Gastroesophageal sphincter (tissue), 4 donors: ENCODE results near the gene CDH15. TPM values are rescaled to one million over a fixed set of nuclear protein-coding genes. Genes with fewer than 3 reads are reported as not detected.

Experiments
- ATAC-seq: fragments of 150-250 bp; one replicate; pipeline ENCODE4 v1.9.1; 2016; ENCODE audit warnings: mild to moderate bottlenecking, moderate library complexity
- H3K27ac ChIP-seq, 4 donors: fragments of 200-600 bp; sonication (generic) in 3 of 4; 1 replicate in 3 of 4; 2 replicates in 1 of 4; pipeline ENCODE4 v1.5.1; 2016 to 2019
- H3K27me3 ChIP-seq: fragments of 200-600 bp; sonication (generic); one replicate; pipeline ENCODE4 v1.5.1; 2019
- H3K36me3 ChIP-seq, 2 donors: fragments of 200-600 bp; sonication (generic); one replicate each; pipeline ENCODE4 v1.5.1; 2019; ENCODE audit warnings: control low read depth in 1 of 2
- H3K4me1 ChIP-seq, 3 donors: fragments of 200-600 bp; sonication (generic); 1 replicate in 2 of 3; 2 replicates in 1 of 3; pipeline ENCODE4 v1.5.1; 2016 to 2019; ENCODE audit warnings: control low read depth in 2 of 3
- H3K4me3 ChIP-seq, 2 donors: fragments of 200-600 bp; sonication (generic); one replicate each; pipeline ENCODE4 v1.5.1; 2019; ENCODE audit warnings: mild to moderate bottlenecking in 1 of 2, moderate library complexity in 1 of 2
- H3K9me3 ChIP-seq, 3 donors: fragments of 200-600 bp; sonication (generic); one replicate each; pipeline ENCODE4 v1.5.1; 2017 to 2019; ENCODE audit warnings: control low read depth in 2 of 3
- CTCF ChIP-seq, 4 experiments: fragments of 200-600 bp in 2 of 4; fragments of 450-650 bp in 2 of 4; sonication (generic) in 1 of 4; IDR thresholded peaks; one replicate each; pipeline ENCODE4 v1.5.1; 2017 to 2019; ENCODE audit warnings: antibody characterized with exemption in 4 of 4, mild to moderate bottlenecking in 2 of 4, moderate library complexity in 2 of 4
- EP300 ChIP-seq: sonication (generic); formaldehyde crosslinking; IDR thresholded peaks from one replicate; pipeline ENCODE4 v1.6.1; 2017; ENCODE audit warnings: antibody characterized with exemption, mild to moderate bottlenecking
- POLR2A ChIP-seq, 2 donors: fragments of 450-650 bp; IDR thresholded peaks; one replicate each; pipeline ENCODE4 v1.6.1; 2017; ENCODE audit warnings: antibody characterized with exemption in 2 of 2, mild to moderate bottlenecking in 2 of 2, moderate library complexity in 1 of 2
- POLR2AphosphoS5 ChIP-seq: sonication (generic); formaldehyde crosslinking; IDR thresholded peaks from one replicate; pipeline ENCODE4 v1.6.1; 2017; ENCODE audit warnings: antibody characterized with exemption
- whole genome bisulfite sequencing, 2 donors: methylation state at CpG; one replicate each; pipeline ENCODE4 v1.1.5; 2018; ENCODE audit warnings: low coverage in 1 of 2; 5-methylcytosine and 5-hydroxymethylcytosine counted together
- total RNA-seq, 4 donors: library from RNA; depleted of rRNA; stranded (reverse); fragments of >200 nt; gene quantifications; one replicate each; pipeline ENCODE4 v1.1.0, GENCODE V29; 2016

Gene CDH15
- total RNA-seq, 4 donors from 2014 or later, result 0.15 to 1.1 (median 0.27) TPM; not detected in 1

- peak within 1 kb of the TSS; percentile 68 to 95 for H3K4me3 ChIP-seq
- no peaks in the 10 kb centered on the region for H3K27me3 ChIP-seq
- WGBS, 2 donors, result 0% methylated on average over 10 to 18 of the region's 91 CpGs
- peaks cover 2 to 43% (median 15%) of the 10 kb centered on the region in 3 donors for H3K4me1 ChIP-seq
- no peaks in the 10 kb centered on the region for H3K9me3 ChIP-seq
- TF ChIP-seq POLR2AphosphoS5, result peak; percentile 85
- TF ChIP-seq EP300, result no peak
- peak; percentile 72 to 75 for TF ChIP-seq POLR2A (IDR thresholded peaks at IDR 0.05)
- TF ChIP-seq CTCF (IDR thresholded peaks at IDR 0.05), result peak in 3 of 4 experiments; percentile 26 to 36 (median 33)
- peak within 1 kb of the TSS; percentile 86 to 97 (median 94) for H3K27ac ChIP-seq
- ATAC-seq, result peak; percentile 92
- H3K36me3 ChIP-seq, result peaks cover 0 to 32% of the 10 kb centered on the region in 2 donors
These were observed 46.0 kb downstream of the CDH15 start, which contains the start of gene ZNF778 for GRCh38 chr16:89217388-89218191. ZNF778 (plus strand) TSS chr16:89217703; CDS start chr16:89221128, 3,425 bp downstream.

DNA sequence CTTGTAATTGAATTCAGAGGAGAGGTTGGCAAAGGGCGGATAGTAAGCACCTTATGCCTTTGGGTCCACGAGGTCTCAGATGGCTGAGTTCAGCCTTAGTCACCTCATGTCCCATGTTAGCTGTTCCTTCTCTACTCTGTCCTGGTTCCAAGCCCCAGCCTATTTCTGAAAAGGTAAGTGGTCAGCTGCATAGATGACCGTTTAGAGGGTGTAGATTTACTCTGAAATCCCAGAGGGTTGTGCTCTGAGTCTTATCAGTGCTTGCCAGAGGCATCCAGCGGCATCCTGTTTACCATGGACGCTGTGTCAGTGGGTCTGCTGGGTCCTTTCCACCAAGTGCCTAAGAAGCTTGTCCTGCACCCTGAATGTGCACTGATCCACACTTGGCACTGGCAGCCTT, 47.8 kb downstream of the CDH15 start:
- peaks cover 2 to 43% (median 15%) of the 10 kb centered on the region in 3 donors for H3K4me1 ChIP-seq
- WGBS, 2 donors, result 42 to 46% methylated on average over 3 to 5 of the region's 5 CpGs
- no peaks in the 10 kb centered on the region for H3K9me3 ChIP-seq
- H3K36me3 ChIP-seq, result peaks cover 0 to 50% of the 10 kb centered on the region in 2 donors
- H3K27ac ChIP-seq, result no peak overlapping the region
- ATAC-seq, result no peak
- H3K27me3 ChIP-seq, result no peaks in the 10 kb centered on the region
- H3K4me3 ChIP-seq, result no peak overlapping the region
- TF ChIP-seq EP300 (no peak), POLR2A (IDR thresholded peaks at IDR 0.05) (no peak), POLR2AphosphoS5 (no peak), CTCF (IDR thresholded peaks at IDR 0.05) (no peak)

DNA sequence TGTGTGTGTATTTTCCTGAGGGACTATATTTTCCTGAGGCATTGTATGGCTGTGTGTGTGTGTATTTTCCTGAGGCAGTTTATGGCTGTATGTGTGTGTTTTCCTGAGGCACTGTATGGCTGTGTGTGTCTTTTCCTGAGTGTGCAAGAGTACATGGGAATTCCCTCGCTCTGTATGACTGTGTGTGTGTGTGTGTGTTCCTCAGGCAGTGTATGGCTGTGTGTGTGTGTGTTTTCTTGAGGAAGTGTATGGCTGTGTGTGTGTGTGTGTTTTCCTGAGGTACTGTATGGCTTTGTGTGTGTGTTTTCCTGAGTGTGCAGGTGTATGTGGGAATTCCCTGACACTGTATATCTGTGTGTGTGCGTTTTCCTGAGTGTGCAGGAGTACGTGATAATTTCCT, 50.1 kb downstream of the CDH15 start:
- no peak for ATAC-seq
- H3K4me1 ChIP-seq, result peaks cover 0 to 27% (median 8%) of the 10 kb centered on the region in 3 donors
- TF ChIP-seq CTCF (IDR thresholded peaks at IDR 0.05), result no peak
- no peak for TF ChIP-seq POLR2A (IDR thresholded peaks at IDR 0.05)
- no peak for TF ChIP-seq POLR2AphosphoS5
- no peak for TF ChIP-seq EP300
- H3K9me3 ChIP-seq, result no peaks in the 10 kb centered on the region
- peaks cover 0 to 73% of the 10 kb centered on the region in 2 donors for H3K36me3 ChIP-seq
- H3K27me3 ChIP-seq, result no peaks in the 10 kb centered on the region
- no peak overlapping the region for H3K4me3 ChIP-seq
- 78% methylated on average over 3 of the region's 3 CpGs; no CpG with 5 or more reads in 1 of the 2 donors for WGBS, 2 donors
- no peak overlapping the region for H3K27ac ChIP-seq

DNA sequence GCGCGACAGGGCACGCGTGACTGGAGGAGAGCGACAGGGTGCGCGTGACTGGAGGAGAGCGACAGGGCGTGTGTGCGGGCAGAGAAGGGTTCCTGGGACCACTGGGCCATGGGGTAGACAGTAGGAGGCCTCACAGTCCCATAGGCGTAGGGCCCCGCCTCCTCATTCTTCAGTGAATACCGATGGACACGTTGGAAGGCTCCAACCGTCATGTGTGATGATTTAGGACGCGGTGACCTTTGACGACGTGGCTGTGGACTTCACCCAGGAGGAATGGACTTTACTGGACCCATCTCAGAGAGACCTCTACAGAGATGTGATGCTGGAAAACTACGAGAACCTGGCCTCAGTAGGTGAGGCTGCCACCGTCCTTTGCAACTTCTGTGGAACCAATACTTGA, 51.4 kb downstream of the CDH15 start:
- no peak overlapping the region for H3K4me3 ChIP-seq
- peaks cover 0 to 20% (median 8%) of the 10 kb centered on the region in 3 donors for H3K4me1 ChIP-seq
- TF ChIP-seq POLR2AphosphoS5 (no peak), EP300 (no peak), CTCF (IDR thresholded peaks at IDR 0.05) (no peak), POLR2A (IDR thresholded peaks at IDR 0.05) (no peak)
- 79 to 94% methylated on average over 6 to 10 of the region's 21 CpGs for WGBS, 2 donors
- H3K27ac ChIP-seq, result no peak overlapping the region
- ATAC-seq, result no peak
- no peaks in the 10 kb centered on the region for H3K27me3 ChIP-seq
- H3K36me3 ChIP-seq, result peaks cover 0 to 86% of the 10 kb centered on the region in 2 donors
- peaks cover 0 to 6% (median 0%) of the 10 kb centered on the region in 3 donors for H3K9me3 ChIP-seq
